ENCODE measurements around the gene EPRS1.

- TF ChIP-seq CTCF (IDR thresholded peaks at IDR 0.05) = no peak
- no peak for TF ChIP-seq POLR2A (IDR thresholded peaks at IDR 0.05)
Observed at GRCh38 chr1:220028346-220028895, 17.9 kb downstream of the EPRS1 start.
